IMR-90 (cell line): ENCODE data around the gene HDGFL1. TPM values are rescaled to one million over a fixed set of nuclear protein-coding genes. Genes with fewer than 3 reads are reported as not detected.

Source experiments
- ATAC-seq: fragments of 200-7000 bp; cut with Tn5 transposase; 2 replicates; pipeline ENCODE4 v1.9.1; 2020; ENCODE audit warnings: low read depth, mild to moderate bottlenecking, moderate library complexity
- BruUV-seq: library from RNA; stranded (reverse); fragments of 400-500 nt; replicated peaks from 2 replicates; lab custom pipeline; 2021; lab: Mats Ljungman, UMichigan
- CTCF ChIA-PET: fragments of 300-600 bp; formaldehyde crosslinking; extraction: SDS; loops from one replicate; lab custom pipeline; 2021; ENCODE audit warnings: antibody characterized with exemption; lab: Yijun Ruan, JAX
- POLR2A ChIA-PET: fragments of 300-600 bp; sonication (Branson Sonifier 250); formaldehyde crosslinking; loops from one replicate; lab custom pipeline; 2022; ENCODE audit warnings: antibody characterized with exemption; ENCODE audit not compliant: unreplicated experiment; lab: Charles Lee
- DNase-seq: peaks from one replicate; pipeline ENCODE4 v3.0.0; 2013
- H2AFZ ChIP-seq: replicated peaks from 2 replicates; pipeline ENCODE3; 2013; ENCODE audit warnings: low read length, mild to moderate bottlenecking; ENCODE audit not compliant: poor library complexity
- H2AK5ac ChIP-seq: 2 replicates; pipeline ENCODE4 v1.6.1; 2013; ENCODE audit warnings: low read depth, low read length, inconsistent platforms
- H2AK9ac ChIP-seq: replicated peaks from 2 replicates; pipeline ENCODE3; 2013; ENCODE audit warnings: mild to moderate bottlenecking, low read depth, low read length, moderate library complexity; ENCODE audit not compliant: poor library complexity
- H2BK120ac ChIP-seq: 2 replicates; pipeline ENCODE4 v1.6.1; 2013; ENCODE audit warnings: low read depth, low read length, inconsistent platforms
- H2BK15ac ChIP-seq: 3 replicates; pipeline ENCODE4 v1.6.1; 2013; ENCODE audit warnings: low read depth, low read length, inconsistent platforms
- H2BK20ac ChIP-seq: 2 replicates; pipeline ENCODE4 v1.6.1; 2013; ENCODE audit warnings: low read depth, mild to moderate bottlenecking, inconsistent platforms, low read length, moderate library complexity
- H2BK5ac ChIP-seq: 2 replicates; pipeline ENCODE4 v1.6.1; 2013; ENCODE audit warnings: mild to moderate bottlenecking, low read depth, low read length, inconsistent platforms; ENCODE audit not compliant: poor library complexity, severe bottlenecking
- H3K14ac ChIP-seq: replicated peaks from 2 replicates; pipeline ENCODE4 v1.6.1; 2013; ENCODE audit warnings: low read depth, low read length, inconsistent platforms
- H3K18ac ChIP-seq: 2 replicates; pipeline ENCODE4 v1.6.1; 2013; ENCODE audit warnings: low read depth, low read length, control low read depth
- H3K23ac ChIP-seq: 2 replicates; pipeline ENCODE4 v1.6.1; 2013; ENCODE audit warnings: low read depth, low read length, inconsistent platforms
- H3K27ac ChIP-seq: 2 replicates; pipeline ENCODE4 v1.5.1; 2013; ENCODE audit warnings: mild to moderate bottlenecking, control low read depth, low read length; ENCODE audit not compliant: insufficient read depth
- H3K27me3 ChIP-seq: 2 replicates; pipeline ENCODE4 v1.6.1; 2013; ENCODE audit warnings: low read length; ENCODE audit not compliant: control insufficient read depth, insufficient read depth
- H3K36me3 ChIP-seq: 2 replicates; pipeline ENCODE4 v1.6.1; 2013; ENCODE audit warnings: low read length, mixed read lengths; ENCODE audit not compliant: control insufficient read depth, insufficient read depth
- H3K4ac ChIP-seq: 2 replicates; pipeline ENCODE4 v1.6.1; 2013; ENCODE audit warnings: low read depth, low read length, inconsistent platforms
- H3K4me1 ChIP-seq: 2 replicates; pipeline ENCODE4 v1.6.1; 2013; ENCODE audit warnings: low read length, mixed read lengths; ENCODE audit not compliant: control insufficient read depth, insufficient read depth
- H3K4me2 ChIP-seq: 2 replicates; pipeline ENCODE4 v1.6.1; 2013; ENCODE audit warnings: low read depth, mild to moderate bottlenecking, control low read depth, low read length, moderate library complexity
- H3K4me3 ChIP-seq: 2 replicates; pipeline ENCODE4 v1.5.1; 2013; ENCODE audit warnings: low read depth, mild to moderate bottlenecking, control low read depth, low read length, moderate library complexity; ENCODE audit not compliant: insufficient read depth
- H3K56ac ChIP-seq: 2 replicates; pipeline ENCODE4 v1.6.1; 2013; ENCODE audit warnings: low read length, inconsistent platforms; ENCODE audit not compliant: insufficient read depth; ENCODE audit errors: extremely low read depth
- H3K79me1 ChIP-seq, 2 experiments: 2 replicates each; pipeline ENCODE4 v1.6.1; 2013; ENCODE audit warnings: low read length in 2 of 2, inconsistent platforms in 1 of 2, low read depth in 1 of 2
- H3K9ac ChIP-seq: 2 replicates; pipeline ENCODE4 v1.6.1; 2013; ENCODE audit warnings: low read depth, low read length, control low read depth
- H3K9me1 ChIP-seq: 2 replicates; pipeline ENCODE4 v1.6.1; 2013; ENCODE audit warnings: low read length, inconsistent platforms; ENCODE audit not compliant: insufficient read depth
- H3K9me3 ChIP-seq: 2 replicates; pipeline ENCODE4 v1.6.1; 2013; ENCODE audit warnings: low read length; ENCODE audit not compliant: control insufficient read depth, insufficient read depth
- H4K20me1 ChIP-seq: 2 replicates; pipeline ENCODE4 v1.6.1; 2013; ENCODE audit warnings: low read length, inconsistent platforms; ENCODE audit not compliant: insufficient read depth
- H4K5ac ChIP-seq: 2 replicates; pipeline ENCODE4 v1.6.1; 2013; ENCODE audit warnings: mild to moderate bottlenecking, low read depth, low read length, control low read depth
- H4K8ac ChIP-seq, 2 experiments: 2 replicates each; pipeline ENCODE4 v1.6.1; 2013; ENCODE audit warnings: low read depth in 2 of 2, low read length in 2 of 2, control low read depth in 1 of 2, inconsistent platforms in 1 of 2
- H4K91ac ChIP-seq: 2 replicates; pipeline ENCODE4 v1.6.1; 2013; ENCODE audit warnings: low read depth, low read length, inconsistent platforms; ENCODE audit not compliant: insufficient read depth
- BHLHE40 ChIP-seq: fragments of 150-350 bp; IDR thresholded peaks from 2 replicates; pipeline ENCODE4 v1.6.1; 2016; ENCODE audit warnings: mild to moderate bottlenecking, low read depth, low read length
- CEBPB ChIP-seq: IDR thresholded peaks from 2 replicates; pipeline ENCODE4 v1.6.1; 2012; ENCODE audit warnings: low read depth, low read length, improper control_type of control experiment
- CHD1 ChIP-seq: IDR thresholded peaks from 2 replicates; pipeline ENCODE4 v1.6.1; 2012; ENCODE audit warnings: low read depth, low read length, improper control_type of control experiment
- CTCF ChIP-seq: conservative IDR thresholded peaks from 2 replicates; pipeline ENCODE4 v1.5.1; 2012; ENCODE audit warnings: mild to moderate bottlenecking, low read depth, low read length, improper control_type of control experiment
- ELK1 ChIP-seq: fragments of 150-350 bp; IDR thresholded peaks from 2 replicates; pipeline ENCODE4 v1.6.1; 2016; ENCODE audit warnings: low read depth, mild to moderate bottlenecking, low read length, moderate library complexity, borderline replicate concordance
- MAFK ChIP-seq: IDR thresholded peaks from 2 replicates; pipeline ENCODE4 v1.6.1; 2012; ENCODE audit warnings: low read depth, low read length, improper control_type of control experiment
- MXI1 ChIP-seq: IDR thresholded peaks from 2 replicates; pipeline ENCODE4 v1.6.1; 2012; ENCODE audit warnings: low read depth, mild to moderate bottlenecking, low read length, moderate library complexity, borderline replicate concordance
- POLR2A ChIP-seq: IDR thresholded peaks from 2 replicates; pipeline ENCODE4 v1.6.1; 2012; ENCODE audit warnings: mild to moderate bottlenecking, low read depth, low read length
- SMC3 ChIP-seq: fragments of 150-350 bp; IDR thresholded peaks from 2 replicates; pipeline ENCODE4 v1.6.1; 2016; ENCODE audit warnings: low read depth, mild to moderate bottlenecking, antibody characterized with exemption, low read length, moderate library complexity
- USF2 ChIP-seq: fragments of 150-350 bp; IDR thresholded peaks from 2 replicates; pipeline ENCODE4 v1.6.1; 2017; ENCODE audit warnings: mild to moderate bottlenecking, antibody characterized with exemption, low read length, low read depth
- WGBS, 2 experiments: methylation state at CpG; one replicate each; pipeline versions ENCODE4 v1.1.5 to v1.1.7; 2013; ENCODE audit warnings: missing lambda C conversion rate in 2 of 2; ENCODE audit not compliant: insufficient read length in 1 of 2; ENCODE audit errors: extremely low coverage in 2 of 2; 5-methylcytosine and 5-hydroxymethylcytosine counted together
- dilution Hi-C: fragments of 300-500 bp; cut with HindIII; formaldehyde crosslinking; loops from one replicate; pipeline ENCODE4 v1.14.3; 2018; ENCODE audit warnings: low sequenced_read_pairs; ENCODE audit not compliant: unreplicated experiment
- in situ Hi-C: fragments of 300-500 bp; cut with MboI; formaldehyde crosslinking; loops from 3 replicates; pipeline ENCODE4 v1.14.3; 2019; ENCODE audit warnings: low sequenced_read_pairs, inconsistent platforms, mixed read lengths
- intact Hi-C: fragments of 100-400 bp; cut with micrococcal nuclease; formaldehyde crosslinking; loops from 2 replicates; pipeline ENCODE4 v1.10.0; 2022
- polyA plus RNA-seq, 3 experiments: library from polyadenylated mRNA; depleted of rRNA; stranded (reverse); fragments of >200 nt; gene quantifications; 2 replicates each; pipeline ENCODE4 v1.2.3, GENCODE V29; 2012; ENCODE audit warnings: low replicate concordance in 1 of 3
- total RNA-seq: library from RNA; depleted of rRNA; stranded (reverse); fragments of >200 nt; gene quantifications from 2 replicates; pipeline ENCODE4 v1.2.3, GENCODE V29; 2012

HDGFL1 gene
- total and polyA plus RNA-seq, 2 of the 4 experiments (the other 2 are of a cell fraction): not detected

- Histone ChIP-seq H2BK15ac (no peak overlapping the region), H3K9me1 (no peaks in the 10 kb centered on the region), H3K23ac (no peak overlapping the region), H4K91ac (no peak overlapping the region), H4K20me1 (no peaks in the 10 kb centered on the region), H3K4me1 (no peaks in the 10 kb centered on the region), H3K27me3 (no peaks in the 10 kb centered on the region), H3K36me3 (no peaks in the 10 kb centered on the region), H3K14ac (no peak overlapping the region), H3K18ac (no peak overlapping the region), H2BK5ac (no peak overlapping the region), H3K9me3 (no peaks in the 10 kb centered on the region), H2BK20ac (no peak overlapping the region), H2AK5ac (no peak overlapping the region), H2AFZ (no peak overlapping the region), H3K9ac (no peak overlapping the region), H3K27ac (no peak overlapping the region), H4K8ac (no peak overlapping the region), H4K5ac (no peak overlapping the region), H3K4ac (no peak overlapping the region), H3K79me1 (no peaks in the 10 kb centered on the region), H2AK9ac (no peak overlapping the region), H3K4me2 (no peak overlapping the region), H3K4me3 (no peak overlapping the region), H3K56ac (no peak overlapping the region), H2BK120ac (no peak overlapping the region)
- no peak for TF ChIP-seq BHLHE40
- no peak for TF ChIP-seq CTCF
- TF ChIP-seq USF2: no peak
- TF ChIP-seq SMC3: no peak
- TF ChIP-seq MAFK: no peak
- TF ChIP-seq CEBPB: no peak
- no peak for TF ChIP-seq MXI1
- TF ChIP-seq POLR2A: no peak
- no peak for TF ChIP-seq CHD1
- TF ChIP-seq ELK1: no peak
- DNase-seq (no peak), ATAC-seq (no peak)
- intact Hi-C loops: no loop called here
- dilution Hi-C loops: no loop called here
- POLR2A ChIA-PET: interaction anchor here (0.7 kb wide), 1 partner anchor 408 kb away, joined by 8 read pairs; no protein-coding TSS in a partner anchor
- CTCF ChIA-PET: no interaction called here
- in situ Hi-C loops: no loop called here
- BruUV-seq: no TSS peak
- no CpG with 5 or more reads among the region's 4 CpGs for WGBS, 2 experiments
Measured at GRCh38 chr6:22621028-22621427, 51.7 kb downstream of the HDGFL1 start.
